ENCODE measurements around the gene BRD4. TPM values are rescaled to one million over a fixed set of nuclear protein-coding genes. Genes with fewer than 3 reads are reported as not detected.

Gene BRD4
- total and polyA plus RNA-seq, 2 of the 13 experiments (the other 11 are each of a cell fraction or from before 2014, with no cell fraction given), result 10.5 to 11.4 TPM

DNA sequence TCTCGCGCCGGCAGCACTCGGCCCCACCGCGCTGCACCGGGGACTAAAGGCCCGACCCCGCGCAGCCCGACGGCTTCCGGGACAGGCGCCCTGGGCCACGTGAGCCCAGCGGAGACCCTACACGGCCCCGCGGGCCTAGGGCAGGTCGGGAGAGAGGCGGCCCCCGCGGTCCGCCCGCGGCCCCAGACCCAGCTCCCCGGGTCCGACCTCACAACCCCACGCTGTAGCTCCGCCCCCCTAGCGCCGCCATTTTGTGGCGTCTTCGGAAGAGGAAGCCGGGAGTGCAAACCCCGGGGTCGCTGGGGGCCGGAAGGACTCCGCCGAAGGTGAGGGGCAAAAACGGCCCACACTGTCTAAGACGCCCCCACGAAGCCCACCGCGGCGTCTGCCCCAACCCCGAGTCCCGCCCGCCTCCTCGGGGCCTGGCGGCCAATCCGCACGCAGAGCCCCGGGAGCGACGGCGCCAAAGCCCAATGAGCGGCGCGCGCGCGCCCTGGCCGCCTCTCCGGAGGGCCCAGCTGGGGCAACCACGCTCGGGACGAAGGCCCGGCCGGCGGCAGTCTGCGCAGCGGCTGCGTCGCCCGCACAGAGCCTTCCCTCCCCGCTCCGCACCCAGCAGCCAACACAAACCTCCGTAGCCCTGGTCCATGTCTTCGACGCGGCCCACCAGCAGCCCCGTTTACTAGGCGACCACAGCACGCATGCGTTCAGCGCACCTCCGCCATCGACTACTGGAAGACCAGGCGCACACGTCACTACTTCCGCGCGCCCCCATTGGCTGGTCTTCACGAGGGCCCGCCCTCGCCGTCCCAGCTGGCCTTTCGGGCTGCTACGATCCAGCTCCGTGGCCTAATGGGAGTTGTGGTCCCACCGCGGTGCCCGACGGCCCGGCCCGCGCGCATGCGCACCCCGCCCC is 47.0 kb upstream of the BRD4 start, which contains the start of gene AKAP8 (continued):
- TF ChIP-seq, protein P1, sequence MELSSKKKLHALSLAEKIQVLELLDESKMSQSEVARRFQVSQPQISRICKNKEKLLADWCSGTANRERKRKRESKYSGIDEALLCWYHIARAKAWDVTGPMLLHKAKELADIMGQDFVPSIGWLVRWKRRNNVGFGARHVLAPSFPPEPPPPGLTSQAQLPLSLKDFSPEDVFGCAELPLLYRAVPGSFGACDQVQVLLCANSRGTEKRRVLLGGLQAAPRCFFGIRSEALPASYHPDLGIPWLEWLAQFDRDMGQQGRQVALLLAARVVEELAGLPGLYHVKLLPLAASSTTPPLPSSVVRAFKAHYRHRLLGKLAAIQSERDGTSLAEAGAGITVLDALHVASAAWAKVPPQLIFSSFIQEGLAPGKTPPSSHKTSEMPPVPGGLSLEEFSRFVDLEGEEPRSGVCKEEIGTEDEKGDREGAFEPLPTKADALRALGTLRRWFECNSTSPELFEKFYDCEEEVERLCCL (CRISPR knock-in tag; IDR thresholded peaks at IDR 0.05; ENCODE audit: borderline replicate concordance), result 0 out of 2 replicates have a peak, but pooled peaks have one; percentile 1
- TF ChIP-seq NFE2L2 (IDR thresholded peaks at IDR 0.05; ENCODE audit: low read length) (no peak), HNRNPL (IDR thresholded peaks at IDR 0.05; ENCODE audit: low read depth, low read length) (no peak), ZNF709 (CRISPR knock-in tag; IDR thresholded peaks at IDR 0.05) (peak; percentile 47; the same call in 1 of the 2 replicates), CREB1 (IDR thresholded peaks at IDR 0.05) (peak; percentile 93), CREB1 (CRISPR knock-in tag; IDR thresholded peaks at IDR 0.05) (peak; percentile 94), XRCC5 (optimal IDR thresholded peaks at IDR 0.05; ENCODE audit: low read length) (no peak), HOXA3 (CRISPR knock-in tag; IDR thresholded peaks at IDR 0.05) (peak; percentile 90), HES4 (CRISPR knock-in tag; IDR thresholded peaks at IDR 0.05; ENCODE audit: borderline replicate concordance) (no peak; the same call in 1 of the 2 replicates), STAG1 (CRISPR knock-in tag; IDR thresholded peaks at IDR 0.05) (no peak; the same call in 1 of the 2 replicates), SCMH1 (CRISPR knock-in tag; IDR thresholded peaks at IDR 0.05; ENCODE audit: borderline replicate concordance) (no peak), ZNF292 (CRISPR knock-in tag; IDR thresholded peaks at IDR 0.05; ENCODE audit: borderline replicate concordance, low read depth) (no peak), FOXJ3 (CRISPR knock-in tag; IDR thresholded peaks at IDR 0.05; ENCODE audit: borderline replicate concordance) (no peak), ARID2 (CRISPR knock-in tag; IDR thresholded peaks at IDR 0.05; ENCODE audit: borderline replicate concordance) (no peak)
- TF ChIP-seq, protein P2, sequence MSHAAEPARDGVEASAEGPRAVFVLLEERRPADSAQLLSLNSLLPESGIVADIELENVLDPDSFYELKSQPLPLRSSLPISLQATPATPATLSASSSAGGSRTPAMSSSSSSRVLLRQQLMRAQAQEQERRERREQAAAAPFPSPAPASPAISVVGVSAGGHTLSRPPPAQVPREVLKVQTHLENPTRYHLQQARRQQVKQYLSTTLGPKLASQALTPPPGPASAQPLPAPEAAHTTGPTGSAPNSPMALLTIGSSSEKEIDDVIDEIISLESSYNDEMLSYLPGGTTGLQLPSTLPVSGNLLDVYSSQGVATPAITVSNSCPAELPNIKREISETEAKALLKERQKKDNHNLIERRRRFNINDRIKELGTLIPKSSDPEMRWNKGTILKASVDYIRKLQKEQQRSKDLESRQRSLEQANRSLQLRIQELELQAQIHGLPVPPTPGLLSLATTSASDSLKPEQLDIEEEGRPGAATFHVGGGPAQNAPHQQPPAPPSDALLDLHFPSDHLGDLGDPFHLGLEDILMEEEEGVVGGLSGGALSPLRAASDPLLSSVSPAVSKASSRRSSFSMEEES (CRISPR knock-in tag; IDR thresholded peaks at IDR 0.05), result peak; percentile 13; the same call in 1 of the 2 replicates
- TF ChIP-seq, protein P3, sequence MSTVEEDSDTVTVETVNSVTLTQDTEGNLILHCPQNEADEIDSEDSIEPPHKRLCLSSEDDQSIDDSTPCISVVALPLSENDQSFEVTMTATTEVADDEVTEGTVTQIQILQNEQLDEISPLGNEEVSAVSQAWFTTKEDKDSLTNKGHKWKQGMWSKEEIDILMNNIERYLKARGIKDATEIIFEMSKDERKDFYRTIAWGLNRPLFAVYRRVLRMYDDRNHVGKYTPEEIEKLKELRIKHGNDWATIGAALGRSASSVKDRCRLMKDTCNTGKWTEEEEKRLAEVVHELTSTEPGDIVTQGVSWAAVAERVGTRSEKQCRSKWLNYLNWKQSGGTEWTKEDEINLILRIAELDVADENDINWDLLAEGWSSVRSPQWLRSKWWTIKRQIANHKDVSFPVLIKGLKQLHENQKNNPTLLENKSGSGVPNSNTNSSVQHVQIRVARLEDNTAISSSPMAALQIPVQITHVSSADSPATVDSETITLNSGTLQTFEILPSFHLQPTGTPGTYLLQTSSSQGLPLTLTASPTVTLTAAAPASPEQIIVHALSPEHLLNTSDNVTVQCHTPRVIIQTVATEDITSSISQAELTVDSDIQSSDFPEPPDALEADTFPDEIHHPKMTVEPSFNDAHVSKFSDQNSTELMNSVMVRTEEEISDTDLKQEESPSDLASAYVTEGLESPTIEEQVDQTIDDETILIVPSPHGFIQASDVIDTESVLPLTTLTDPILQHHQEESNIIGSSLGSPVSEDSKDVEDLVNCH (CRISPR knock-in tag; IDR thresholded peaks at IDR 0.05), result no peak
- TF ChIP-seq, protein P4, sequence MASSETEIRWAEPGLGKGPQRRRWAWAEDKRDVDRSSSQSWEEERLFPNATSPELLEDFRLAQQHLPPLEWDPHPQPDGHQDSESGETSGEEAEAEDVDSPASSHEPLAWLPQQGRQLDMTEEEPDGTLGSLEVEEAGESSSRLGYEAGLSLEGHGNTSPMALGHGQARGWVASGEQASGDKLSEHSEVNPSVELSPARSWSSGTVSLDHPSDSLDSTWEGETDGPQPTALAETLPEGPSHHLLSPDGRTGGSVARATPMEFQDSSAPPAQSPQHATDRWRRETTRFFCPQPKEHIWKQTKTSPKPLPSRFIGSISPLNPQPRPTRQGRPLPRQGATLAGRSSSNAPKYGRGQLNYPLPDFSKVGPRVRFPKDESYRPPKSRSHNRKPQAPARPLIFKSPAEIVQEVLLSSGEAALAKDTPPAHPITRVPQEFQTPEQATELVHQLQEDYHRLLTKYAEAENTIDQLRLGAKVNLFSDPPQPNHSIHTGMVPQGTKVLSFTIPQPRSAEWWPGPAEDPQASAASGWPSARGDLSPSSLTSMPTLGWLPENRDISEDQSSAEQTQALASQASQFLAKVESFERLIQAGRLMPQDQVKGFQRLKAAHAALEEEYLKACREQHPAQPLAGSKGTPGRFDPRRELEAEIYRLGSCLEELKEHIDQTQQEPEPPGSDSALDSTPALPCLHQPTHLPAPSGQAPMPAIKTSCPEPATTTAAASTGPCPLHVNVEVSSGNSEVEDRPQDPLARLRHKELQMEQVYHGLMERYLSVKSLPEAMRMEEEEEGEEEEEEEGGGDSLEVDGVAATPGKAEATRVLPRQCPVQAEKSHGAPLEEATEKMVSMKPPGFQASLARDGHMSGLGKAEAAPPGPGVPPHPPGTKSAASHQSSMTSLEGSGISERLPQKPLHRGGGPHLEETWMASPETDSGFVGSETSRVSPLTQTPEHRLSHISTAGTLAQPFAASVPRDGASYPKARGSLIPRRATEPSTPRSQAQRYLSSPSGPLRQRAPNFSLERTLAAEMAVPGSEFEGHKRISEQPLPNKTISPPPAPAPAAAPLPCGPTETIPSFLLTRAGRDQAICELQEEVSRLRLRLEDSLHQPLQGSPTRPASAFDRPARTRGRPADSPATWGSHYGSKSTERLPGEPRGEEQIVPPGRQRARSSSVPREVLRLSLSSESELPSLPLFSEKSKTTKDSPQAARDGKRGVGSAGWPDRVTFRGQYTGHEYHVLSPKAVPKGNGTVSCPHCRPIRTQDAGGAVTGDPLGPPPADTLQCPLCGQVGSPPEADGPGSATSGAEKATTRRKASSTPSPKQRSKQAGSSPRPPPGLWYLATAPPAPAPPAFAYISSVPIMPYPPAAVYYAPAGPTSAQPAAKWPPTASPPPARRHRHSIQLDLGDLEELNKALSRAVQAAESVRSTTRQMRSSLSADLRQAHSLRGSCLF (CRISPR knock-in tag; IDR thresholded peaks at IDR 0.05; ENCODE audit: borderline replicate concordance), result no peak
